A549 (cell line): ENCODE results near the gene MAGEF1.

Source experiments
- CBX2 ChIP-seq: fragments of 200-600 bp; sonication (generic); IDR thresholded peaks from 2 replicates; pipeline ENCODE4 v1.6.1; 2016; ENCODE audit warnings: low read depth, mild to moderate bottlenecking, borderline replicate concordance
- CBX8 ChIP-seq: fragments of 200-600 bp; sonication (generic); IDR thresholded peaks from 2 replicates; pipeline ENCODE4 v1.6.1; 2016
- CHD4 ChIP-seq: fragments of 200-600 bp; sonication (generic); IDR thresholded peaks from 2 replicates; pipeline ENCODE4 v1.6.1; 2016; ENCODE audit warnings: antibody characterized with exemption, mild to moderate bottlenecking, borderline replicate concordance
- CTCF ChIP-seq: fragments of >200 bp; sonication (Bioruptor Twin); formaldehyde crosslinking; IDR thresholded peaks from 3 replicates; pipeline ENCODE4 v1.5.1; 2016
- EP300 ChIP-seq, 2 experiments: fragments of >200 bp; sonication (Bioruptor Twin); formaldehyde crosslinking; IDR thresholded peaks; 2 replicates in 1 of 2; 3 replicates in 1 of 2; pipeline ENCODE4 v1.6.1; 2016 to 2017
- HDAC2 ChIP-seq: fragments of 200-600 bp; sonication (generic); IDR thresholded peaks from 2 replicates; pipeline ENCODE4 v1.6.1; 2016
- HOXA7 ChIP-seq: fragments of 250-450 bp; sonication (Bioruptor Pico); IDR thresholded peaks from 2 replicates; pipeline ENCODE4 v1.5.0; 2020; ENCODE audit warnings: mild to moderate bottlenecking, moderate library complexity
- KDM1A ChIP-seq: fragments of 200-600 bp; sonication (generic); IDR thresholded peaks from 2 replicates; pipeline ENCODE4 v1.6.1; 2016; ENCODE audit warnings: low read depth, mild to moderate bottlenecking
- MYC ChIP-seq: IDR thresholded peaks from 2 replicates; pipeline ENCODE4 v1.6.1; 2012; ENCODE audit warnings: mild to moderate bottlenecking, inconsistent platforms, low read length, improper control_type of control experiment, borderline replicate concordance
- PBX3 ChIP-seq: IDR thresholded peaks from 2 replicates; pipeline ENCODE4 v1.6.1; 2012
- POLR2A ChIP-seq: IDR thresholded peaks from 2 replicates; pipeline ENCODE4 v1.6.1; 2012; ENCODE audit warnings: mild to moderate bottlenecking, low read length
- SMC3 ChIP-seq: fragments of >200 bp; sonication (Bioruptor Twin); formaldehyde crosslinking; IDR thresholded peaks from 3 replicates; pipeline ENCODE4 v1.6.1; 2018; ENCODE audit warnings: inconsistent platforms

GRCh38 chr3:184712248-184713039 lies 580 bp upstream of the MAGEF1 start:
- TF ChIP-seq KDM1A (no peak), CHD4 (no peak), PBX3 (no peak), CBX2 (no peak), CTCF (no peak), MYC (no peak), HOXA7 (CRISPR knock-in tag) (no peak), CBX8 (no peak), SMC3 (no peak), HDAC2 (no peak), POLR2A (no peak), EP300 (IDR thresholded peaks at IDR 0.05) (no peak)
